NOMO-1 treated with dmso at 0.1 percent for 144 hours (cell line): ENCODE measurements around the gene LETM1.

ENCODE experiments used
- DNase-seq: peaks from one replicate; lab custom pipeline; 2025; ENCODE audit not compliant: unreplicated experiment; lab: John Stamatoyannopoulos, UW

Gene LETM1

GRCh38 chr4:1797298-1797860 is 58.6 kb downstream of the LETM1 start:
- DNase-seq, result no peak

- DNase-seq, result no peak
These were observed 59.3 kb downstream of the LETM1 start for GRCh38 chr4:1796486-1797204.

GRCh38 chr4:1795299-1796195 is 60.4 kb downstream of the LETM1 start:
- DNase-seq, result no peak

- no peak for DNase-seq
These were observed 61.1 kb downstream of the LETM1 start for GRCh38 chr4:1794809-1795298.

- no peak for DNase-seq
These were observed 61.8 kb downstream of the LETM1 start for GRCh38 chr4:1793940-1794808.

- no peak for DNase-seq
These were observed 62.5 kb downstream of the LETM1 start for GRCh38 chr4:1793496-1793840.

GRCh38 chr4:1792832-1793495 is 63.0 kb downstream of the LETM1 start, which contains the start of gene FGFR3:
TSS of gene FGFR3 (plus strand) at chr4:1793293. CDS start at chr4:1793935, 642 bp downstream.
- no peak for DNase-seq

GRCh38 chr4:1792158-1792831 is 63.7 kb downstream of the LETM1 start:
- DNase-seq, result no peak

GRCh38 chr4:1790005-1790404 is 66.0 kb downstream of the LETM1 start:
- DNase-seq, result no peak

- no peak for DNase-seq
These were observed 66.4 kb downstream of the LETM1 start for GRCh38 chr4:1789552-1789951.

GRCh38 chr4:1788254-1788973 is 67.5 kb downstream of the LETM1 start:
- DNase-seq, result no peak

- DNase-seq, result no peak
These were observed 68.4 kb downstream of the LETM1 start for GRCh38 chr4:1787411-1788077.

- no peak for DNase-seq
These were observed 69.2 kb downstream of the LETM1 start for GRCh38 chr4:1786544-1787362.

- DNase-seq, result no peak
These were observed 70.4 kb downstream of the LETM1 start for GRCh38 chr4:1785592-1785991.

- no peak for DNase-seq
These were observed 71.0 kb downstream of the LETM1 start for GRCh38 chr4:1784789-1785591.

GRCh38 chr4:1784395-1784788 is 71.6 kb downstream of the LETM1 start:
- DNase-seq, result no peak

GRCh38 chr4:1783970-1784369 is 72.0 kb downstream of the LETM1 start:
- no peak for DNase-seq
